SIG-M5 (cell line): ENCODE data around the gene WNT4.
"Not testable (repeated sequence)": the region's sequence is repeated elsewhere in the genome, so short reads cannot be mapped to it uniquely, and the experiment has no call there.

Experiments
- DNase-seq: peaks from one replicate; lab custom pipeline; 2025; lab: John Stamatoyannopoulos, UW

Gene WNT4

DNA sequence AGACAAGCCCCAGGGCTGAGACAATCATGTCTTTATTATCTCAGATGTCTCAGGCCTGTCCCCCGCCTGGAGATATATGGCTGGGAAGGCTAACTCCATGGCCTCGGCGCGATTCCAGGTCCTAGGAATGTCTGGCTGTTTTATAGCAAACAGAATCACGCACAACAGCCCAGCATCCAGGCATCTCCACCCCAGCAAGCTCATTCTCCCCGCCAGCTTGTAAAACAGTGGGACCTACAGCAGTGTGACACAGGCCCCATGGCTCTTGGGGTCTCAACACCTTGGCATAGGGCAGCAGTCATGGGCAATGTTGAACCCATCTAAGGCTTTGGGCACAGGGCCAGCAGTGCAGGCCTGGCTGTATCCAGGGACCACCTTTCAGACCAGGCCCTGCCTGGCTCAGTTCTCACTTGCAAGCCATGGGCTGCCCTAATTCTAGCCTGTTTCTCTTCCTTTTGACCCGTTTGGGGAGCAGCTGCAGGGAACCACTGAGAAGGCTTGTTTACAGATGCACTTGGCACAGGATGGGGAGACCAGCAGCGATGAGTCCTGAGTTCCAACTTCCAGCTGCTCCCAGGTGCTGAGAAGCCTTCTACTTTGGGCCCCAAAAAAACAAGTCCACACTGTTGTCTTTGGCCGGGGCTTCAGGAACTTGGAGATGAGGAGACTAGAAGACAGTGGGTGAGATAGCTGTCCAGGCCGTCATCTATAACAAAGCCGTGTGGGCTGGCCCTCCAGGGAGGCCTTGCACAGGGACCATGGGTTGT is 34.4 kb downstream of the WNT4 start:
- no peak for DNase-seq

DNA sequence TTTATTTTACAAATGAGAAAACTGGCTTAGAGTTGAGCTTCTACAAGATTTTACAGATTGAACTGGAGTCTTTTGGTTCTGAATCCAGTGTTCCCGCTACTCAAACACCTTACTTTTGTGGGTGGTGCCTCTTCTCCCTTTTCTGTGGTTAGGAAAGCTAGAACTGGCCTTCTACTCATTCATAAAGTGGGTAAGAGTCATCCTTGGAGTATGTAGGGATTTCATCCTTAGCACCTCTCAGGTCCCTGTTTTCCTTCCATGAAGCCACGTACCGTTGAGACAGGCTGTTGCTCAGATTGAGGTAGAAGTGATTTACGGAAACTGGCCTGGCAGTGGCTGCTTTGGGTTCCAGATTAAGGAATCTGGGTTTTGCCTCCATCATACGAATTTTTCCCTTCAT is 35.8 kb downstream of the WNT4 start:
- no peak for DNase-seq

DNA sequence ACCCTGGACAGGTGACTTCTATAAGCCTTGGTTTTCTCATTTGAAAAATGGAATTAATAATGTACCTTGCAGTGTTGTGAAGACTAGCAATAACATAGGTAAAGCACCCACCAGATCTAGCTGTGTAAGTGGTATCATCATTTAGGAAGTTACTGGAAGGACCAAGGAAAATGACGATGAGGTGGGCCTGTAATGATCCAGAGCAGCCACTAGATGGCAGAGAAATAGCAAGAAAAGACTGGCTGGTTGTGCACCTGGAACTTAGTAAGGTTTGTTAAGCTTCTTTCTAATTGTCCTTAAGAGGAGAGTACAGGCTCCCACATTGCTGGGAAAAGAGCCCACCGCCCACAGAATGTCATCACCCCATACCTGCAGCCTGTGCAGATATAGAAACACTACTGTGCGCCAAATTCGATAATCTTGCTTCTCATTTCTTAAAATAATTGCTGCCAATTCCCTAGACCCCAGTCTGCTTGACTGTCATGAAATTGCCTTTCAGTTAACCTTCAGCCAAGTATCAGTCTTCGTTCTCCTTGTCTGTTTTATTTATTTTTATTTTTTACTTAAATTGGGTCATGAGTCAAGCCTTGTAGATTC is 37.2 kb downstream of the WNT4 start:
- no peak for DNase-seq

DNA sequence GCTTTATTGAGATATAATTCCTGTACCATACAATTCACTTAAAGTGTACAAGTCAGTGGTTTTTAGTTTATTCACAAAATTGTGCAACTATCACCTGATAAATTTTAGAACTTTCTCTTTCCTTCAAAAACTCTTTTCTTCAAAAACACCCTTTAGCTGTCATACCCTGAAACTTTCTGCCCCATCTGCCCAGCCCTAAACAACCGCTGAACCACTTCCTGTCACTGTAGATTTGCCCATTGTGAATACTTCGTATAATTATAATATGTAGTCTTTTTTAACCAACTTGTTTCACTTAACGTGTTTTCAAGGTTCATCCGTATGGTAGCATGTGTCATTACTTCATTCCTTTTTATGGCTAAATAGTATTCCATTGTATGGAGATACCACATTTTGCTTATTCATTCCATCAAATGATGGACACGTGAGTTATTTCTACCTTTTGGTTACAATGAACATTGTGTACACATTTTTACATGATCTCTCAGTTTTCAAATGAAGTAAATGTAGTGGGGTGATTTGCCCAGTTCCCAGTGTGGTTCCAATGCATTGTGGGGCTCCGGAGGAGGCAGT is 37.9 kb downstream of the WNT4 start:
- no peak for DNase-seq

DNA sequence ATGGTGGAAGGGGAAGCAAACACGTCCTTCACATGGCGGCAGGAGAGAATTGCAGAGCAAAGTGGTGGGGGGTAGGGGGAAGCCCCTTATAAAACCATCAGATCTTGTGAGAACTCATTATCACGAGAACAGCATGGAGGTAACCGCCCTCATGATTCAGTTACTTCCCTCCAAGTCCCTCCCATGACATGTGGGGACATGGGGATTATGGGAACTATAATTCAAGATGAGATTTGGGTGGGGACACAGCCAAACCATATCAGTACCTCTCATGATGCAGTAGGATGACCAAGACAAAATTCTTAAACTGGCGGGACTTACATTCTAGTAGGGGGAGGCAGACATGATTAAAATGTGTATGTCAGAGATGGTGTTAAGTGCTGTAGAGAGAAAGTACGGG is 38.8 kb downstream of the WNT4 start:
- DNase-seq, result no peak

DNA sequence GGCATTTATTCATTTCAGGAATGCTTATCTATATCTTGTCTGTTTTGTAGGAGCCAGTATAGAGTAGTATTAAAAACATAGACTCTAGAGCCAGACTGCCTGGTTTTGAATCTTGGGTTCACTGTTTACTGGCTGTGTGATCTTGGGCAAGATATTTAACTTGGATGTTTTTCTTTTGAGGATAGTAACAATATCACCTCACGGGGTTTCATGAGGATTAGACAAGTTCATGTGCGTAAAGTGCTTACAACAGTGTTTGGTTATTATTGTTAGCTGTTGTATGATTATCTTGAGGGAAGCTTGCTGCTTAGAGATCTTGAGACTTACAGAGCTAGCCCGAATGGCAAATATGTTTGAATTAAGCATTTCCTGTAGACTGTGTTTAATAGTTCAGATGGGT is 40.2 kb downstream of the WNT4 start:
- DNase-seq, result no peak

DNA sequence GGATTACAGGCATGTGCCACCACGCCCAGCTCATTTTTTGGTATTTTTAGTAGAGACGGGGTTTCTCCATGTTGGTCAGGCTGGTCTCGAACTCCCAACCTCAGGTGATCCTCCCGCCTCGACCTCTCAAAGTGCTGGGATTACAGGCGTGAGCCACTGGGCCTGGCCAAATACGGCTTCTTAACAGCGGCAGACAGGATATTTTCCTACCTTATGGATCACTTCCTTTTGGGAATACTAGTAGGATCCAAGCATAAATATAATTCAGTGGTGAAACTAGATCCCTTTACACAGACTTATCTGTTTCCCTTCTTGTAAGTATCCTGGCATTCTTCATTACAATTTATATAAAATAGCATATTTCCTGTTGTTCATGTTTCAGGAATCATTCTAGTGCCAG is 40.9 kb downstream of the WNT4 start:
- no peak for DNase-seq

DNA sequence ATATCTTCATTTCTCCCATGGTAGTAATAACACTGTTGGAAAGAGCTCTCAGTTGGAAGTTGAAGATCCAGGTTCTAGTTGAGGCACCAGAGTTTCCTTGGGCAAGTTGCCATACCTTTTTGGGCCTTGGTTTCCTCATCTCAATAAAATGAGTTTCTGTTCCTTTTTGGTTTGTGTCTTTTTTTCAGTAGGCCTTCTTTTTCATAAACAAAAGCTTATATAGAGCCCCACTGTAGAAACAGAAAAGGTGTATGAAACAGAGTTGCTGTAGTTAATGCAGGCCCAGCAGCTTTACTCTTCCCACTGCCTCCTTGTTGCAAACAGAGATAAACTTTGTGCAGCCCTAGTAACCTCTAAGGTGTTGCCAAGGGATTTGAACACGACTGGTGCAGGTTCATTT is 41.7 kb downstream of the WNT4 start:
- no peak for DNase-seq

DNA sequence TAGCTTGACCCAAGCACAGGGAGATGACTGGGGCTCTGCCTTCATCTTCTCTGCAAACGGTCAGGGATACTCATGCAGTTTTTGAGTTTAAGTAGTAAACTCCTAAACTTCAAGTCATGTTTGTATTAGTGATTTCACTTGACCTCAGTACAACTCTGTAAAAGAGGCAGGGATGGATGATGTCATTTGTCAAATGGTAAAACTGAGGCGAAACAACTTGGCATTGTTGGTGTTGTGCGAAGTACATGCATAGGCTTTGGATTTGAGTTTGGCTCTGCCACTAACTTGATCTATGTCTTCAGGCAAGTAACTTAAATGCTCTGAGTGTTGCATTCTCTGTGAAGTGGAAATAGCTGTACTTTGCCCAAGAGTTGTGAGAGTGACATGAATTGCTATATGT is 42.7 kb downstream of the WNT4 start:
- DNase-seq, result no peak

DNA sequence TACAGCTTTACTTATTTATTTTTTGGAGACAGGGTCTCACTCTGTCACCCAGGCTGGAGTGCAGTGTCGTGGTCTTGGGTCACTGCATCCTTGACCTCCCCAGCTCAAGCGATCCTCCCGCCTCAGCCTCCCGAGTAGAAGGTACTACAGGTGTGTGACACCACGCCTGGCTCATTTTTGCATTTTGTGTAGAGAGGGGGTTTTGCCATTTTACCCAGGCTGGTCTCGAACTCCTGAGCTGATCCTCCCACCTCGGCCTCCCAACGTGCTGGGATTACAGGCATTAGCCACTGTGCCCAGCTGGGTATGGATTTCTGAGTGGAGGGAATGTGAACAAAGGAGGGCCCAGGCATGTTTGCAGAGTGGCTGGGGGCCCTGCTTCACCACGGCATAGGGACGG is 44.1 kb downstream of the WNT4 start:
- DNase-seq, result no peak

DNA sequence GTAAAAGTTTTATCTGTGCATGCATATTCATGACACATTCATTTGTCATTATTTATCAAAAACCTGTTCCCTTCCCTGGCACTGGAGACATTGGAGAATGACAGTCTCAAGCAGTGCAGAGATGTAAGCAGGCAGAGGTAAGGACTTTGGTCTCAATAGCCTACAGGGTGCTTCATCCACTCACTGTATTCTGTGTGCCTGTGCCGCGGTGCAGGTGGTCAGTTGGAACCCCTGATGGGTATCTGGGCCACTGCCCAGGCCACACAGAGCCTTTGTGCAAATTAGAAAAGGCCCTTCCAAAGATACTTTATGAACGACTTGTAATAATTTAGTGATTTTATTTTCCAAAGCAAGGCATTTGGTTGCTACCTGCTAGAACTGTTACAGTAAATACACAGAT is 46.4 kb downstream of the WNT4 start:
- no peak for DNase-seq

DNA sequence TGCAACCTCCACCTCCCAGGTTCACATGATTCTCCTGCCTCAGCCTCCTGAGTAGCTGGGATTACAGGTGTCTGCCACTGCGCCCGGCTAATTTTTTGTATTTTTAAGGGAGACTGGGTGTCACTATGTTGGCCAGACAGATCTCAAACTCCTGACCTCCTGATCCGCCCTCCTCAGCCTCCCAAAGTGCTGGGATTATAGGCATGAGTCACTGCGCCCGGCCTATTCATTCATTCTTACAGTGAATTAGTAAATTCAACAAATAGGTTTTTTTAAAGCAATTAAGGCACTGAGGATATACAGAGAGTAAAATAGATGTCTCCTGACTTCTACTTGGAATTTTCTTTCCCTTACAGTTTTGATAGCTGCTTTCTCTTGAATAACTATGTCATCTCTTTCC is 46.9 kb downstream of the WNT4 start:
- no peak for DNase-seq

DNA sequence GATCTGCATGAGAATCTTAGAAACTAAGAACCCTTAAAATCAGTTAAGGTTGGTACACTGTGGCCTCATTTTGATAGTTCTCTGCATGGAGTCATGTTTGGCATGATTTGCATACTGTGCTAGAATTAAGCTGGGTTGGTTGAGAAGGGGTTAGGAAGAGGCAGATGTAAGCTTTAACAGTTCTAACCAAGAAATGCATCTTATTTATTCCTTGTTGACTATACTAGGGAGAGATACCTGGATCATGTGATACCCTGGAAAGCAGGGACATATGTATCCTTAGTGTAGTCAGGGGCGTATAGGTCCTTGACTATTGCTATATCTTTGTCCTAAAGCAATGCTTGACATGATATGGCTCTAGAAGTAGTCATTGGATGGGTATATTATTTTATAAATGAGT is 49.4 kb downstream of the WNT4 start:
- no peak for DNase-seq

DNA sequence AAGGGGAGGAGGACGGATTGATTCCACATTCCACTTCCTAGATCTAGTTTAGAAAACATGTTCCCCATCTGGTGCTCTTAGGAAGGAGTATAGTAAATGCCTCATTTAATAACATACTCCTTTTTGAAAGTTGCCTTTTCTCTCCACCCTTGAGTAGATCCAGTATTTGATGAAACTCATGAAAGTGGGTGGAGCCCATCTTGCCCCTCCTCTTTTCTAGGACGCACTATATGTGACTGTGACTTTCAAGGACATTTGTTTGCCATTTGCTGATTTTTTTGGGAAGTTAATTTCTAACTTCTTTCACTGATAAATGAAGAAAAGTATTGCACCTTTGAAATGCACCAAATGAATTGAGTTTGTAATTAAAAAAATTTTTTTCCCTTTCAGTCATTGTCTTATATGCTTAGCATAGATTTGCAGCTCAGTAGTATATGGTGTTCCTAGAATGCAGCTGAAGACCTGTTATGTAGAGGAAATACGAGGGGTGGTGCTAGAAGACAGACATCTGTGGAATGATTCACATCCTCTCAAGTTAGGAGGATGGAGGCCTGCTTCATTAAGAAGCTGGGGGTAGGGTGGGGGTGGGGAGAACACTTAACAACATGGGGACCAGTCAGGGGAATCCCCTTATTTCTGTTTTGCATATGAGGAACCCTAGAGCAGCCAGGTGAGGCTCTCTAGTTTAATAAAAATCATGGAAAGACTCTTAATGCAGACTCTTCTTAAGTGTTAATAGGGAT is 50.7 kb downstream of the WNT4 start:
- not testable (repeated sequence) for DNase-seq

DNA sequence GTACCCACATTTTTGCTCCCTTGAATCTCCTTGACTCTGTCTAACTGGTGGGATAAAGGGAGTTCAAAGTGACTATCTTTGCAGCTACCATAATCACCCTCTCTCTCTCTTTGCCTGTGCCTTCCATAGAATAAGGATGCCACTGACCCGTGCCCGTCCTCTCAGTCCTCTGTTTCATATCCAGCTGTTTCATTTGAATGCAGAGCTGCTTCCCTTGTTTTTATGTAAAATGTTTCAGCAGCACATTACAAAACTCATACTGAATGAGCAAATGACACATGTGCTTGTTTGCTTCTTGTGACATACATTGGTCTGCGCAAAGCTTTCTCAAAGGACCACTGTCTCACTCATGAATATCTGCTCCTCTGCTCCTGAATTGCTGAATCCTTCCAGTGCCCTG is 52.0 kb downstream of the WNT4 start:
- DNase-seq, result no peak

DNA sequence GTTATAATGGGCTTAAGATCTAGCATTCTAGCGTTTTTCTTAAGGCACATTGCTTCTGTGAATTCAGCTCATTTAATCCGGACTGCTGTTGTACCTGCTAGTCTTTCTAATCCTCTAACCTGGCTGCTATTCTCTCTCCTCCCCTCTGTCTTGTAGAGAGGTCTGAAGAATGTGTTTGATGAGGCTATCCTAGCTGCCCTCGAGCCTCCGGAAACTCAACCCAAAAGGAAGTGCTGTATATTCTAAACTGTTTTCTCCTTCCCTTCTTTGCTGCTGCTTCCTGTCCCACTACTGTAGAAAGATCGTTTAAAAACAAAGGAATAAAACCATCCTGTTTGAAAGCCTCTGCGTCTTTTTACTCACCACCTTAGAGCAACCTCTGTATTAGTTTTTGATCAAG is 53.1 kb downstream of the WNT4 start:
- DNase-seq, result no peak

DNA sequence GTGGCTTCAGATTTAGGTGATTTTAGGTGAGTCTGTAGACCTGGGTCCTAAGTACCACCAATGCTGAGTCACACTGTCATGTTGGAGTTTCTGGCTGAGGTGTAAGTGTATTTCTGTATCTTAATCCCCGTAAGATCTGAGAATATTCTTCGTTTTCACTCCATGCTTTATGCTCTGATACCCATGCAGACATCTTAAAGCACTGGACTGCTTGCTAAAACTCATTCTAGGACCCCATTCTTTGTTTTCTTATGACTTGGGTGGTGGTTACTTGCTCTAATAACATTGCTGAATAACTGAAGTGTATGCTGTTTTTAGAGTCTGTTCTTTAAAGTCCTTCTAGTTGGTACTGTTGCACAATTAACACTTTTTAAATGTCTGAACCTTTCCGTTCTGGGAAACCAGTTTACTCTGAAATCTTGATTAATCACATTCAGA is 53.7 kb downstream of the WNT4 start:
- no peak for DNase-seq

DNA sequence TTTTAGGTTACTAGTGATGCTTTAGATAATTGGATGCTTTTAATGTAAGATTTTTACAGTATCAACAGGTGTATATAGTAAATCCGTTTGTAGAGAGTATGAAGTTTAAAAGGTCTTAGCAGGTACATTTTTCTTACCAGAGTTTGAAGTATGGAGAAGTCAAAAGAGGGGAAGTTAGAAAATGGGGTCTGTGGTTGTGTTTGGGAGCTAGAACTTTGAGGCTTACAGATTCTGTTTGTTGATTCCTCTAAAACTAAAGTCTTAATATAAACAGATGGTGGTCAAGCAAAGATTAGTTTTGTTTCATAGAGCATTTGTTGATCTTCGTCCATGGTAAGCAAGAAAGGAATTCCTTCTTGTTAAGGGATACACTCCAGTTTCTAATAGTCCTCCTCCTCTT is 54.6 kb downstream of the WNT4 start:
- no peak for DNase-seq

DNA sequence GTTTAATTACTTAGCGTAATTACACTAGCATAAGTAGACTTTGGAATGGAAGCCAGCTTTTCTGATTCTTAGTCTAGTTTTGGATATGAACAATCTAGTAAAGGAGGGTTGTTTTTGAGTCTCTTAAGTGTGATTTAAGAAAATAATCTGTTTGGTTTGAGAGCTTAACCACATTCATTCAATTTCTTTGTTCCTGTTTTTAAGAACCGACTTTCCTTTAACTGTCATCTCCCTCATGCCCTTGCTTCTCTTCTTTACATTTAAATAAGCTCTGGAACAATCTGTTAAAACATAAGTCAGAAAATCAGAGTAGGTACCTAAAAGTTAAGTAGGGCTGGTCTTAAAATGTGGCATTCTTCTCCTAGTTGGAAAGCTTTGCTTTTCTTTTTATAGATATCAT is 62.7 kb downstream of the WNT4 start:
- DNase-seq, result no peak

DNA sequence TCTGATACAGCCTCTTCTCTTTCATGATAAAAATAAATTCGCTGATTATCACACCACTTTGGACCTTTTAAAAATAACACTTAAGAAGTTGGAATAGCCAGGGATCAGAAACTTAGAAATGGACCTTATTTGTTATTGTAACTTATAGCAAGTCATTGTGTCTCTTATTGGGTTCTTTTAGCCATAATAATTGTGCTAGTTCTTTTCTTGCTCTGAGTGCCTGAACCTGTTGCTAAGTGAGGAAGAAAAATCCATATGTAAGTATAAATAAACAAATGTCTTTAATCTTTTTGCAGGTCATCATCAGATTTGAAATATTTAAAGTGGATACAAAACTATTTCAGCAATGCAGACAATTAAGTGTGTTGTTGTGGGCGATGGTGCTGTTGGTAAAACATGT is 64.8 kb downstream of the WNT4 start:
- DNase-seq, result no peak

DNA sequence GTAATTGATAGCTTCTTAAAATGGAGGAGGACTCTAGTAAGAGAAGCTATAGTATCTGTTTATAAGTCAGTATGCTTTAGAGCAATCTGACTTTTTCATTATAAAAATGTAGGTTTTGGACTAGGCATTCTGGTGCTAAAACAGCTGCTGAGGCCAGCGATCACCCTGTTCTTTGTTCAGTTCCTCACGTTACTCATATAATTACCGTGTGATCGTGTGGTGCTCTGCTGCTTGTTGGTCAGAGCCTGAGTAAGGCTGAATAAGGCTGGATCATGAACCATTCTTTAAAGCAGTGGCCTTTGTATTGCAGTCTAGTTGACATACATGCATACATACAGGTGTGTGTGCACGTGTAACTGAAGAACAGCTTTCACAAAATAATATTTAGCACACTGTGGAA is 65.2 kb downstream of the WNT4 start:
- no peak for DNase-seq

DNA sequence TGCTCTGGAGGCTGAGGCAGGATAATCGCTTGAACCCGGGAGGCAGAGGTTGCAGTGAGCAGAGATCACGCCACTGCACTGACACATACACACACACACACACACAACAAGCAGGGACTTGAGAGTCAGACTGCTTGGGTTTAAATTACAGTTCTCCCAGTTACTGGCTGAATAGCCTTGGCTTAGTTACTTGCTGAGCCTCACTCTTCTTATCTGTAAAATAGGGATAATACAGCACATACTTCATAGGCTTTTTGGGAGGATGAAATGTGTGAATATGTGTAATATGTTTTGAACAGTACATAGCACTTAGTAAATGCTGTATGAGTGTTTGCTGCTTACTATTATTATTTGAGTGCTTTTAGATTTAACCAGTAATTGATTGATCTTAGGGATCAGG is 66.6 kb downstream of the WNT4 start:
- DNase-seq, result no peak

DNA sequence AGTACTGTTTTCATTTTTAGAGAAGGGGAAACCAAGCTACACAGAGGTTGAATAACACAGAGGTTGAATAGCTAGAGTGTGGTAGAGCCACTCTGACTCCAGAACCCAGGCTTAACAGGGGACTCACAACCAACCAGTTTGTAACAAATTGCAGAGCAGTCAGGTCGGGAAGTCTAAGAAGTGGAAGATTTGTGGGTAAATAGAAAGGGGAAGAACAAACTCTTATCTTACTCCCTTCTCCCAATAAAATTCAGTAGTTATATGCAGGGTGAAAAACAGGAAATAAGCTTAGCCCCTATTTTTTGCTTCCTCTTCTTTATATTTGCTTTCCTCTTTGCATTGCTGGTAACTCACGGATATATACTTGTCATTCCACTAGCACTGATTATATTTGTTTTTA is 67.2 kb downstream of the WNT4 start:
- DNase-seq, result peak; percentile 76
